DND-41 (cell line): ENCODE measurements around the gene PDIA6.

Source experiments
- ATAC-seq: fragments of 200-7000 bp; cut with Tn5 transposase; 3 replicates; pipeline ENCODE4 v1.9.1; 2021; ENCODE audit warnings: low read depth; ENCODE audit not compliant: insufficient read depth
- DNase-seq: peaks from one replicate; pipeline ENCODE4 v3.0.0-alpha.2; 2020
- H2AFZ ChIP-seq: 2 replicates; pipeline ENCODE4 v1.6.0; 2012; ENCODE audit warnings: low read depth, low read length
- H3K27ac ChIP-seq: 2 replicates; pipeline ENCODE4 v1.5.1; 2012; ENCODE audit warnings: low read length, inconsistent platforms
- H3K27me3 ChIP-seq: fragments of 200-600 bp; sonication (generic); 2 replicates; pipeline ENCODE4 v1.6.0; 2012; ENCODE audit warnings: low read length, mild to moderate bottlenecking, inconsistent platforms; ENCODE audit not compliant: insufficient read depth, poor library complexity
- H3K36me3 ChIP-seq: 2 replicates; pipeline ENCODE4 v1.5.1; 2012; ENCODE audit warnings: low read length, inconsistent platforms; ENCODE audit not compliant: insufficient read depth
- H3K4me1 ChIP-seq: 2 replicates; pipeline ENCODE4 v1.5.1; 2012; ENCODE audit warnings: mild to moderate bottlenecking, low read length; ENCODE audit not compliant: insufficient read depth
- H3K4me2 ChIP-seq: 2 replicates; pipeline ENCODE4 v1.6.0; 2012; ENCODE audit warnings: mild to moderate bottlenecking, moderate library complexity, low read length, inconsistent platforms; ENCODE audit not compliant: insufficient read depth
- H3K4me3 ChIP-seq, 2 experiments: fragments of 200-600 bp in 1 of 2; shearing (Covaris generic) in 1 of 2; 2 replicates each; pipeline ENCODE4 v1.5.1; 2012 to 2016; ENCODE audit warnings: inconsistent platforms in 2 of 2, low read length in 2 of 2, mild to moderate bottlenecking in 2 of 2, low read depth in 1 of 2, moderate library complexity in 1 of 2
- H3K79me2 ChIP-seq: 2 replicates; pipeline ENCODE4 v1.6.0; 2012; ENCODE audit warnings: low read length, inconsistent platforms; ENCODE audit not compliant: insufficient read depth
- H3K9ac ChIP-seq: 2 replicates; pipeline ENCODE4 v1.6.0; 2012; ENCODE audit warnings: low read depth, mild to moderate bottlenecking, inconsistent platforms, low read length, moderate library complexity
- H3K9me3 ChIP-seq: 2 replicates; pipeline ENCODE4 v1.5.1; 2012; ENCODE audit warnings: low read length, moderate library complexity, mild to moderate bottlenecking, inconsistent platforms; ENCODE audit not compliant: insufficient read depth, severe bottlenecking
- H4K20me1 ChIP-seq: 2 replicates; pipeline ENCODE4 v1.6.0; 2012; ENCODE audit warnings: low read length; ENCODE audit not compliant: insufficient read depth
- CTCF ChIP-seq: IDR thresholded peaks from 2 replicates; pipeline ENCODE4 v1.5.1; 2012; ENCODE audit warnings: borderline replicate concordance, low read length, moderate library complexity, mild to moderate bottlenecking; ENCODE audit not compliant: poor library complexity, severe bottlenecking; ENCODE audit errors: extremely low read depth
- EZH2 ChIP-seq: IDR thresholded peaks from 3 replicates; pipeline ENCODE4 v1.6.1; 2012; ENCODE audit warnings: borderline replicate concordance, low read depth, mild to moderate bottlenecking, moderate library complexity, low read length, inconsistent platforms; ENCODE audit not compliant: severe bottlenecking

PDIA6 gene

GRCh38 chr2:10765914-10766313 lies 46.7 kb downstream of the PDIA6 start:
- Histone ChIP-seq H3K36me3 (no peaks in the 10 kb centered on the region), H3K9ac (no peak overlapping the region), H3K4me3 (no peak overlapping the region), H3K4me1 (no peaks in the 10 kb centered on the region), H3K4me2 (no peak overlapping the region), H3K27me3 (no peaks in the 10 kb centered on the region), H3K79me2 (no peaks in the 10 kb centered on the region), H4K20me1 (no peaks in the 10 kb centered on the region), H3K27ac (no peak overlapping the region), H2AFZ (no peak overlapping the region), H3K9me3 (no peaks in the 10 kb centered on the region)
- DNase-seq (no peak), ATAC-seq (no peak)
- no peak for TF ChIP-seq EZH2
- TF ChIP-seq CTCF = no peak

GRCh38 chr2:10765461-10765860 lies 47.1 kb downstream of the PDIA6 start:
- Histone ChIP-seq H3K4me1 (no peaks in the 10 kb centered on the region), H3K4me2 (no peak overlapping the region), H4K20me1 (no peaks in the 10 kb centered on the region), H3K4me3 (no peak overlapping the region), H3K79me2 (no peaks in the 10 kb centered on the region), H3K27me3 (no peaks in the 10 kb centered on the region), H3K36me3 (no peaks in the 10 kb centered on the region), H3K9me3 (no peaks in the 10 kb centered on the region), H3K27ac (no peak overlapping the region), H3K9ac (no peak overlapping the region), H2AFZ (no peak overlapping the region)
- TF ChIP-seq CTCF (no peak), EZH2 (no peak)
- DNase-seq (no peak), ATAC-seq (no peak)

GRCh38 chr2:10764896-10765295 lies 47.7 kb downstream of the PDIA6 start:
- Histone ChIP-seq H3K4me2 (no peak overlapping the region), H4K20me1 (no peaks in the 10 kb centered on the region), H3K36me3 (no peaks in the 10 kb centered on the region), H3K27me3 (no peaks in the 10 kb centered on the region), H3K79me2 (no peaks in the 10 kb centered on the region), H3K4me3 (no peak overlapping the region), H3K4me1 (no peaks in the 10 kb centered on the region), H2AFZ (no peak overlapping the region), H3K27ac (no peak overlapping the region), H3K9ac (no peak overlapping the region), H3K9me3 (no peaks in the 10 kb centered on the region)
- ATAC-seq (no peak), DNase-seq (no peak)
- TF ChIP-seq EZH2 (no peak), CTCF (no peak)

- no peak overlapping the region for H3K27ac ChIP-seq
- H4K20me1 ChIP-seq = no peaks in the 10 kb centered on the region
- no peak overlapping the region for H2AFZ ChIP-seq
- H3K9ac ChIP-seq = no peak overlapping the region
- H3K4me3 ChIP-seq = no peak overlapping the region
- no peak for ATAC-seq
- H3K79me2 ChIP-seq = no peaks in the 10 kb centered on the region
- no peak for DNase-seq
- no peaks in the 10 kb centered on the region for H3K36me3 ChIP-seq
- H3K9me3 ChIP-seq = no peaks in the 10 kb centered on the region
- no peaks in the 10 kb centered on the region for H3K27me3 ChIP-seq
- H3K4me1 ChIP-seq = no peaks in the 10 kb centered on the region
- H3K4me2 ChIP-seq = no peak overlapping the region
- TF ChIP-seq CTCF (no peak), EZH2 (no peak)
Observed at GRCh38 chr2:10764096-10764785, 48.3 kb downstream of the PDIA6 start.
